Measurements from ENCODE around the gene STK31. TPM values are rescaled to one million over a fixed set of nuclear protein-coding genes. Genes with fewer than 3 reads are reported as not detected.
"Not testable (repeated sequence)": the region's sequence is repeated elsewhere in the genome, so short reads cannot be mapped to it uniquely, and the experiment has no call there.

The STK31 gene
- polyA plus RNA-seq, 1 donor (not counting 4 experiments of a cell fraction or from before 2014, with no cell fraction given): 0.01 TPM

DNA sequence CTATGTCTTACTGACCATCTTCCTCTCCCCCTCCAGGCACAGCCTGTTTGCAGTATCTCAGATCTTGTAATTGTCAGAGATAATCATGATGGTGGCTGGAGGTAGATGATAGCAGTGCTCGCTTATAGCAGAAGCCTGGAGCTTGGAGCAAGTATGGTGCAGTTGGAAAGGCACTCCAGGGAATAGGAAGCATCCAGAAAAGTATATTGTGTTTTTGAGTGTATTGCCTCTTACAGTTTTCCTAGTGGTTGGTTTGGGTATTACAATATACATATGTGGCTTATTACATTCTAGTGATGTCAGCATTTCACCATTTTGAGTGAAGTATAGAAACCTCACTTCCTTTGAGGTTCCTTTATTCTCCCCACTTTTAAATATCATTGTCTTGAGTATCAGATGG is 101.5 kb downstream of the STK31 start:
- no peaks in the 10 kb centered on the region for H4K20me1 ChIP-seq (ENCODE audit: control insufficient read depth, extremely low read depth, insufficient read depth, low read length)
- H3K4me3 ChIP-seq (ENCODE audit: control insufficient read depth in 2 of 3, extremely low read depth in 1 of 3, insufficient read depth in 2 of 3, low read depth in 1 of 3, low read length in 3 of 3): no peak overlapping the region
- H2AFZ ChIP-seq (ENCODE audit: control insufficient read depth, low read length): no peak overlapping the region
- no peaks in the 10 kb centered on the region for H3K9me3 ChIP-seq (ENCODE audit: control insufficient read depth, low read depth, low read length)
- FAIRE-seq (no peak), DNase-seq (ENCODE audit: low read depth, low spot score) (no peak)
- dilution Hi-C loops (cut with MboI; ENCODE audit: extremely low pct_ligation_motif_present, low sequenced_read_pairs): no loop called here
- no peaks in the 10 kb centered on the region for H3K27me3 ChIP-seq (ENCODE audit: control insufficient read depth, extremely low read depth, insufficient read depth, low read length)
- no peaks in the 10 kb centered on the region for H3K9me1 ChIP-seq (ENCODE audit: control insufficient read depth, extremely low read depth, insufficient read depth, low read length)
- no peak for TF ChIP-seq EZH2 (IDR thresholded peaks at IDR 0.05; ENCODE audit: low read length)
- peak in 2 of 3 experiments; percentile 44 to 50 for TF ChIP-seq CTCF (optimal IDR thresholded peaks at IDR 0.05 in 1 of 3, IDR thresholded peaks at IDR 0.05 in 1 of 3, conservative IDR thresholded peaks at IDR 0.05 in 1 of 3; ENCODE audit: extremely low read depth in 1 of 3, insufficient read depth in 2 of 3, low read length in 3 of 3)
- no peaks in the 10 kb centered on the region for H3K36me3 ChIP-seq (ENCODE audit: control insufficient read depth in 2 of 2, extremely low read depth in 1 of 2, insufficient read depth in 2 of 2, low read length in 2 of 2)
- H3K79me2 ChIP-seq (ENCODE audit: control insufficient read depth, insufficient read depth, low read length): no peaks in the 10 kb centered on the region
- no peak overlapping the region for H3K27ac ChIP-seq (ENCODE audit: control insufficient read depth, insufficient read depth, low read length)
- H3K4me2 ChIP-seq (ENCODE audit: control insufficient read depth, extremely low read depth, insufficient read depth, low read depth, low read length): no peak overlapping the region
- no peak overlapping the region for H3K9ac ChIP-seq (ENCODE audit: control insufficient read depth, extremely low read depth, insufficient read depth, low read length)
- H3K4me1 ChIP-seq (ENCODE audit: control insufficient read depth, extremely low read depth, insufficient read depth, low read length): no peaks in the 10 kb centered on the region

DNA sequence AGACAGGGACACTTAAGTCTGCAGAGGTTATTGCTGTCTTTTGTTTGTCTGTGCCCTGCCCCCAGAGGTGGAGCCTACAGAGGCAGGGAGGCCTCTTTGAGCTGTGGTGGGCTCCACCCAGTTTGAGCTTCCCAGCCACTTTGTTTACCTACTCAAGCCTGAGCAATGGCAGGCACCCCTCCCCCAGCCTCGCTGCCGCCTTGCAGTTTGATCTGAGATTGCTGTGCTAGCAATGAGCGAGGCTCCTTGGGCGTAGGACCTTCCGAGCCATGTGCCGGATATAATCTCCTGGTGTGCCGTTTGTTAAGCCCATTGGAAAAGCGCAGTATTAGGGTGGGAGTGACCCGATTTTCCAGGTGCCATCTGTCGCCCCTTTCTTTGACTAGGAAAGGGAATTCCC is 118.1 kb downstream of the STK31 start:
- dilution Hi-C loops (cut with MboI; ENCODE audit: extremely low pct_ligation_motif_present, low sequenced_read_pairs); H3K79me2 ChIP-seq (ENCODE audit: control insufficient read depth, insufficient read depth, low read length); H3K9me1 ChIP-seq (ENCODE audit: control insufficient read depth, extremely low read depth, insufficient read depth, low read length); H3K36me3 ChIP-seq (ENCODE audit: control insufficient read depth in 2 of 2, extremely low read depth in 1 of 2, insufficient read depth in 2 of 2, low read length in 2 of 2); H2AFZ ChIP-seq (ENCODE audit: control insufficient read depth, low read length); H3K27me3 ChIP-seq (ENCODE audit: control insufficient read depth, extremely low read depth, insufficient read depth, low read length); H3K4me1 ChIP-seq (ENCODE audit: control insufficient read depth, extremely low read depth, insufficient read depth, low read length); H3K4me2 ChIP-seq (ENCODE audit: control insufficient read depth, extremely low read depth, insufficient read depth, low read depth, low read length); H3K9me3 ChIP-seq (ENCODE audit: control insufficient read depth, low read depth, low read length); H3K9ac ChIP-seq (ENCODE audit: control insufficient read depth, extremely low read depth, insufficient read depth, low read length); DNase-seq (ENCODE audit: low read depth, low spot score); H3K27ac ChIP-seq (ENCODE audit: control insufficient read depth, insufficient read depth, low read length); FAIRE-seq; H4K20me1 ChIP-seq (ENCODE audit: control insufficient read depth, extremely low read depth, insufficient read depth, low read length); H3K4me3 ChIP-seq (ENCODE audit: control insufficient read depth in 2 of 3, extremely low read depth in 1 of 3, insufficient read depth in 2 of 3, low read depth in 1 of 3, low read length in 3 of 3): not testable (repeated sequence)

GRCh38 chr7:23832733-23833132 is 122.7 kb downstream of the STK31 start:
- H3K4me1 ChIP-seq (ENCODE audit: control insufficient read depth, extremely low read depth, insufficient read depth, low read length); DNase-seq (ENCODE audit: low read depth, low spot score); H3K9me3 ChIP-seq (ENCODE audit: control insufficient read depth, low read depth, low read length); H3K4me3 ChIP-seq (ENCODE audit: control insufficient read depth in 2 of 3, extremely low read depth in 1 of 3, insufficient read depth in 2 of 3, low read depth in 1 of 3, low read length in 3 of 3); H3K9ac ChIP-seq (ENCODE audit: control insufficient read depth, extremely low read depth, insufficient read depth, low read length); H3K27me3 ChIP-seq (ENCODE audit: control insufficient read depth, extremely low read depth, insufficient read depth, low read length); H3K36me3 ChIP-seq (ENCODE audit: control insufficient read depth in 2 of 2, extremely low read depth in 1 of 2, insufficient read depth in 2 of 2, low read length in 2 of 2); H2AFZ ChIP-seq (ENCODE audit: control insufficient read depth, low read length); H4K20me1 ChIP-seq (ENCODE audit: control insufficient read depth, extremely low read depth, insufficient read depth, low read length); FAIRE-seq; H3K79me2 ChIP-seq (ENCODE audit: control insufficient read depth, insufficient read depth, low read length); H3K4me2 ChIP-seq (ENCODE audit: control insufficient read depth, extremely low read depth, insufficient read depth, low read depth, low read length); H3K9me1 ChIP-seq (ENCODE audit: control insufficient read depth, extremely low read depth, insufficient read depth, low read length); H3K27ac ChIP-seq (ENCODE audit: control insufficient read depth, insufficient read depth, low read length); dilution Hi-C loops (cut with MboI; ENCODE audit: extremely low pct_ligation_motif_present, low sequenced_read_pairs): not testable (repeated sequence)
